Measurements from ENCODE around the gene TMEM92.

The TMEM92 gene

DNA sequence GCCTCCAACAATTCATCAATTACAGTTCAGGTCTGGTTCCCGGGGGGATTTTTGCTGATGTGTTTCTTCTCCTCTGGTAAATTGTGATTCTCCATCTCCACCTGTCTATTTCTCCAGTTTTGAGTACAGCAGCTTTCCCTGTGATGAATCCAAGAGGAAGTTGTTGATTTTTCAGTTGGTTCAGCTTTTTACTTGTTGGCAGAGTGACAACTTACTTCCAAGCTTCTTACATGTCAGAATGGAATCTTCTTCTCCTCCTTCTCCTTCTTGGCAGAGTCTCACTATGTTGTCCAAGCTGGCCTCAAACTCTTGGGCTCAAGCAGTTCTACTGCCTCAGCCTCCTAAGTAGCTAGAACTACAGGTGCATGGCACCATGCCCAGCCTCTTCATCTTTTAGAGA lies 33.4 kb upstream of the TMEM92 start:
- TF ChIP-seq, protein P1, sequence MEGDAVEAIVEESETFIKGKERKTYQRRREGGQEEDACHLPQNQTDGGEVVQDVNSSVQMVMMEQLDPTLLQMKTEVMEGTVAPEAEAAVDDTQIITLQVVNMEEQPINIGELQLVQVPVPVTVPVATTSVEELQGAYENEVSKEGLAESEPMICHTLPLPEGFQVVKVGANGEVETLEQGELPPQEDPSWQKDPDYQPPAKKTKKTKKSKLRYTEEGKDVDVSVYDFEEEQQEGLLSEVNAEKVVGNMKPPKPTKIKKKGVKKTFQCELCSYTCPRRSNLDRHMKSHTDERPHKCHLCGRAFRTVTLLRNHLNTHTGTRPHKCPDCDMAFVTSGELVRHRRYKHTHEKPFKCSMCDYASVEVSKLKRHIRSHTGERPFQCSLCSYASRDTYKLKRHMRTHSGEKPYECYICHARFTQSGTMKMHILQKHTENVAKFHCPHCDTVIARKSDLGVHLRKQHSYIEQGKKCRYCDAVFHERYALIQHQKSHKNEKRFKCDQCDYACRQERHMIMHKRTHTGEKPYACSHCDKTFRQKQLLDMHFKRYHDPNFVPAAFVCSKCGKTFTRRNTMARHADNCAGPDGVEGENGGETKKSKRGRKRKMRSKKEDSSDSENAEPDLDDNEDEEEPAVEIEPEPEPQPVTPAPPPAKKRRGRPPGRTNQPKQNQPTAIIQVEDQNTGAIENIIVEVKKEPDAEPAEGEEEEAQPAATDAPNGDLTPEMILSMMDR (IDR thresholded peaks at IDR 0.05; ENCODE audit: control extremely low read depth, extremely low read depth, low read depth, missing control alignments): no peak
- POLR2A ChIA-PET: no interaction called here
- CTCF ChIA-PET: no interaction called here
- no peak for DNase-seq (ENCODE audit: extremely low spot score)

DNA sequence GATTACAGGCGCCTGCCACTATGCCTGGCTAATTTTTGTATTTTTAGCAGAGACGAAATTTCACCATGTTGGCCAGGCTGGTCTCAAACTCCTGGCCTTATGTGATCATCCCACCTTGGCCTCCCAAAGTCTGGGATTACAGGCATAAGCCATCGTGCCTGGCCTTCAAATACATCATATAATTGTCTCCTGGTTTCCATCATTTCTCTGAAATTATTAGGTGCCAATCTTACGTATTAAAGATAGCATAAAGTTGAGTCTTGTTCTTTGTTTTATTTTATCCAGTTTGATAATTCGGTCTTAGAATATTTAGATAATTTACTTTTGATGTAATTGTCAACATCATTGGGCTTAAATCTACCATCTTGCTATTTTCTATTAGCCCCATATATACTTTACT lies 32.8 kb upstream of the TMEM92 start:
- TF ChIP-seq, protein P1 (IDR thresholded peaks at IDR 0.05; ENCODE audit: control extremely low read depth, extremely low read depth, low read depth, missing control alignments): no peak
- DNase-seq (ENCODE audit: extremely low spot score): no peak
- ChIA-PET POLR2A (no interaction called here), CTCF (interaction anchor here (1.3 kb wide), 1 partner anchor 72 kb away, joined by 3 read pairs; no protein-coding TSS in a partner anchor)

DNA sequence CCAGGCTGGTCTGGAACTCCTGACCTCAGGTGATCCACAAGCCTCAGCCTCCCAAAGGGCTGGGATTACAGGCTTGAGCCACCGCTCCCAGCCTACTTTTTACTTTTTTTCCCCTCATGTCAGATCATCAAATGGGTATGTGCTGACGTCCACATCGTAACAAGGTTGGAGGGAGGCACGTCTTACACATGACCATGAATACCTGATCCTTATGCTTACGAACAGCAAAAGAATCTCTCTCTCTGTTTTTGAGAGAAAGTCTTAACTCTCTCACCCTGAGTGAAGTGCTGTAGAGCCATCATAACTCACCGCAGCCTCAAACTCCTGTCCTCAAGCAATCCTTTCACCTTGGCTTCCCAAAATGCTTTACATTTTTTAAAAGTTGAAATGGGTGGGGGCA lies 29.5 kb upstream of the TMEM92 start:
- ChIA-PET POLR2A (no interaction called here), CTCF (no interaction called here)
- no peak for DNase-seq (ENCODE audit: extremely low spot score)
- TF ChIP-seq, protein P1 (IDR thresholded peaks at IDR 0.05; ENCODE audit: control extremely low read depth, extremely low read depth, low read depth, missing control alignments): no peak

DNA sequence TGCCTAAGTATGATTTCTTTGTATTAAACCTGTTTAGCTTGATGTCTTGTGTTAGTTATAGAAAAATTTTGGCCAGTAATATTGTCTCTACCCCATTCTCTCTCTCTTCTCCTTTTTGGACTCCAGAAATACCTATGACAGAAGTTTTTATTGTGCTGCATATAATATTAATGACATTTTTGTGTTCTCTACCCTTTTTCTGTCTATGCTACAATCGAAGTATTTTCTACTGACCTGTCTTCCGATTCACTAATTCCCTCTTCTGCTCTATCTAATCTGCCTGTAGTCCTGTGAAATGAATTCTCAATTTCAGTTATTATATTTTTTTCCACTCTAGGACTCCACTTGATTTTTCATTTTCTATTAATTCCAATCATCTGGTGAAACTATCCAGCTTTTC lies 26.0 kb upstream of the TMEM92 start:
- CTCF ChIA-PET: interaction anchor here (0.7 kb wide), 1 partner anchor 9 kb away, joined by 3 read pairs; no protein-coding TSS in a partner anchor
- POLR2A ChIA-PET: no interaction called here
- no peak for DNase-seq (ENCODE audit: extremely low spot score)
- TF ChIP-seq, protein P1 (IDR thresholded peaks at IDR 0.05; ENCODE audit: control extremely low read depth, extremely low read depth, low read depth, missing control alignments): no peak

DNA sequence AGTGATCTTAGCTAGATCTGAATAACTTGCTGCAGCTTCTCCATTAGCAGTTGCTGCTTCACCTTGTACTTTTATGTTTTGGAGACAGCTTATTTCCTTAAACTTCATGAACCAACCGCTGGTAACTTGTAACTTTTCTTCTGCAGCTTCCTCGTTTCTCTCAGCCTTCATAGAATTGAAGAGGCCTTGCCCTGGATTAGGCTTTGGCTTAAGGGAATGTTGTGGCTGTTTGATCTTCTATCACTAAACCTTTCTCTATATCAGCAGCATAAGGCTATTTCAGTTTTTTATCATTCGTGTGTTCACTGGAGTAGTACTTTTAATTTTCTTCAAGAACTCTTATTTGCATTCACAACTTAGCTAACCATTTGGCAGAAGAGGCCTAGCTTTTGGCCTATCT lies 21.5 kb upstream of the TMEM92 start:
- CTCF ChIA-PET: interaction anchor here (1.1 to 3.0 kb wide), 4 partner anchors 33 to 159 kb away, joined by 3 to 17 read pairs (median 3); partner anchors contain the start of gene COL1A1
- TF ChIP-seq, protein P1 (IDR thresholded peaks at IDR 0.05; ENCODE audit: control extremely low read depth, extremely low read depth, low read depth, missing control alignments): no peak
- no peak for DNase-seq (ENCODE audit: extremely low spot score)
- POLR2A ChIA-PET: no interaction called here

DNA sequence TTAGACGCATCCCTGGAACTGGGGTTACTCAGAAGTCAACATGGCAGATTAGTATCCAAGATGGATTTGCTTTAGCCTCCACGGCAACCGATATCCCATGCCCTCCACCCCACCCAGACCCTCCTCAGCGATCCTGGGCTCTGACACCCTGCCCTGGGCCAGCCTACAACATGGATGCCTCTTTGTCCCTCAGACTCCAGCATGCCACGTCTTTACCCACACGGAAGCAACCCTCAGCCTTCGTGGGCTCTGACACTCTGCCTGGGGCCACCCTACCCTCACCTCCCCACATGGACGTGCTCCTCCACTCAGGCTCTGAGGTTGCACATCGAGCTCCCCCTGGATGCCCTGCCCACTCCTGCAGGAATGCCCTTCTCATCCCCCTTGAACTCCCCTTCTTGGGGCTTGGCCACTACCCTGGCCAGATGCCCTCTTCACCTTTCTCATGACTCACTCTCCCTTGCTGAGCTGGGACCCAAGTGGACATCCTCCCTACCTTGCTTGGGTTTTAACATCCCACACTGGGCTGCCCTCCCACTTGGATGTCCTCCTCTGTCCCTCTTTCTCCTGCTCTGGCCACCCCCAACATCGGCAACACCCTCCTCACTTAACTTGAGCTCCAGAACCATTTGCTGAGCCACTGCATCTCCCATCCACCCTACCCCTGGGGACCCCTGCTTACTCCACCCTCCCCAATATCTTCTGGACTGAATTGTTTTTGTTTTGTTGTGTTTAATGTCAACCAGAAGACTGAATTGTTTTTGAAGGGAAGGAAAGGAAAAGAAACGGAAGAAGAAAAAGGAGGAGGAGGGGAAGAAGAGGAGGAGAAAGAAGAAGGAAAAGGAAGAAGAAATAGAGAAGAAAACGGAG lies 18.3 kb upstream of the TMEM92 start:
- CTCF ChIA-PET: interaction anchor here (1.4 to 2.8 kb wide), 2 partner anchors 43 to 55 kb away, joined by 4 to 9 read pairs; partner anchors contain the start of gene COL1A1
- no peak for DNase-seq (ENCODE audit: extremely low spot score)
- POLR2A ChIA-PET: no interaction called here
- TF ChIP-seq, protein P1 (IDR thresholded peaks at IDR 0.05; ENCODE audit: control extremely low read depth, extremely low read depth, low read depth, missing control alignments): no peak
